ENCODE measurements around the gene RASD2. TPM values are rescaled to one million over a fixed set of nuclear protein-coding genes. Genes with fewer than 3 reads are reported as not detected.

The RASD2 gene
- total RNA-seq, 1 experiment from 2014 or later = not detected

GRCh38 chr22:35559354-35560005, 18.8 kb downstream of the RASD2 start:
- no peaks in the 10 kb centered on the region for H3K27me3 Mint-ChIP-seq (ENCODE audit: insufficient read depth, unreplicated experiment)
- ChIA-PET POLR2A (interaction anchor here (0.9 kb wide), 1 partner anchor 10 kb away, joined by 4 read pairs; no protein-coding TSS in a partner anchor), CTCF (no interaction called here)
- H3K9me3 Mint-ChIP-seq (ENCODE audit: unreplicated experiment) = no peaks in the 10 kb centered on the region
- H3K27ac Mint-ChIP-seq (ENCODE audit: low read depth, unreplicated experiment) = no peak overlapping the region
- TF ChIP-seq, protein P1, sequence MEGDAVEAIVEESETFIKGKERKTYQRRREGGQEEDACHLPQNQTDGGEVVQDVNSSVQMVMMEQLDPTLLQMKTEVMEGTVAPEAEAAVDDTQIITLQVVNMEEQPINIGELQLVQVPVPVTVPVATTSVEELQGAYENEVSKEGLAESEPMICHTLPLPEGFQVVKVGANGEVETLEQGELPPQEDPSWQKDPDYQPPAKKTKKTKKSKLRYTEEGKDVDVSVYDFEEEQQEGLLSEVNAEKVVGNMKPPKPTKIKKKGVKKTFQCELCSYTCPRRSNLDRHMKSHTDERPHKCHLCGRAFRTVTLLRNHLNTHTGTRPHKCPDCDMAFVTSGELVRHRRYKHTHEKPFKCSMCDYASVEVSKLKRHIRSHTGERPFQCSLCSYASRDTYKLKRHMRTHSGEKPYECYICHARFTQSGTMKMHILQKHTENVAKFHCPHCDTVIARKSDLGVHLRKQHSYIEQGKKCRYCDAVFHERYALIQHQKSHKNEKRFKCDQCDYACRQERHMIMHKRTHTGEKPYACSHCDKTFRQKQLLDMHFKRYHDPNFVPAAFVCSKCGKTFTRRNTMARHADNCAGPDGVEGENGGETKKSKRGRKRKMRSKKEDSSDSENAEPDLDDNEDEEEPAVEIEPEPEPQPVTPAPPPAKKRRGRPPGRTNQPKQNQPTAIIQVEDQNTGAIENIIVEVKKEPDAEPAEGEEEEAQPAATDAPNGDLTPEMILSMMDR (IDR thresholded peaks at IDR 0.05; ENCODE audit: unreplicated experiment) = no peak
- H3K4me1 Mint-ChIP-seq (ENCODE audit: insufficient read depth, unreplicated experiment) = peaks cover 17% of the 10 kb centered on the region
- no peak for DNase-seq (ENCODE audit: unreplicated experiment)
- H3K4me3 Mint-ChIP-seq (ENCODE audit: unreplicated experiment) = no peak overlapping the region
- H3K36me3 Mint-ChIP-seq (ENCODE audit: insufficient read depth, unreplicated experiment) = no peaks in the 10 kb centered on the region
- no TSS peak for BruUV-seq (replicated peaks)
- intact Hi-C loops (cut with micrococcal nuclease) = no loop called here

DNA sequence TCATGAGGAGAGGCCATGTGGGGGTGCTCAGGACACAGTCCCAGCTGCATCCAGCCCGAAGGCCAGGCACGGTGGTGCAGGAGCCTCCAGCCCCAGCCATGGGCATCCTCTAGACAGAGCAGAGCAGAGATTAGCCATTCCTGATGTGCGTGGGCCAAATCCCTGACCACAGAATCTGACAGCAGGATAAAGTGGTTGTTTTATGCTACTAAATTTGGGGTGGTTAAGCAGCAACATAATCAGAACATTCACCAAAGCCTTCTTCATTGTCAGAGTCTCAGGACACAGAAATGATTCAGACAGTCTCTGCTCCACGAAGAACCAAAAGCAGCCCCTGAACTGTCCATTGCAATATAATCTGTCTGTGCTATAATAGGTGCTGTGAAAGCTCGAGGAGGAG, 19.7 kb downstream of the RASD2 start:
- no peaks in the 10 kb centered on the region for H3K36me3 Mint-ChIP-seq (ENCODE audit: insufficient read depth, unreplicated experiment)
- POLR2A ChIA-PET = interaction anchor here (0.9 kb wide), 1 partner anchor 9 kb away, joined by 4 read pairs; no protein-coding TSS in a partner anchor
- no peaks in the 10 kb centered on the region for H3K9me3 Mint-ChIP-seq (ENCODE audit: unreplicated experiment)
- intact Hi-C loops (cut with micrococcal nuclease) = no loop called here
- CTCF ChIA-PET = no interaction called here
- no peaks in the 10 kb centered on the region for H3K27me3 Mint-ChIP-seq (ENCODE audit: insufficient read depth, unreplicated experiment)
- H3K4me1 Mint-ChIP-seq (ENCODE audit: insufficient read depth, unreplicated experiment) = peaks cover 22% of the 10 kb centered on the region
- H3K27ac Mint-ChIP-seq (ENCODE audit: low read depth, unreplicated experiment) = no peak overlapping the region
- DNase-seq (ENCODE audit: unreplicated experiment) = no peak
- BruUV-seq (replicated peaks) = no TSS peak
- TF ChIP-seq, protein P1 (IDR thresholded peaks at IDR 0.05; ENCODE audit: unreplicated experiment) = no peak
- no peak overlapping the region for H3K4me3 Mint-ChIP-seq (ENCODE audit: unreplicated experiment)

DNA sequence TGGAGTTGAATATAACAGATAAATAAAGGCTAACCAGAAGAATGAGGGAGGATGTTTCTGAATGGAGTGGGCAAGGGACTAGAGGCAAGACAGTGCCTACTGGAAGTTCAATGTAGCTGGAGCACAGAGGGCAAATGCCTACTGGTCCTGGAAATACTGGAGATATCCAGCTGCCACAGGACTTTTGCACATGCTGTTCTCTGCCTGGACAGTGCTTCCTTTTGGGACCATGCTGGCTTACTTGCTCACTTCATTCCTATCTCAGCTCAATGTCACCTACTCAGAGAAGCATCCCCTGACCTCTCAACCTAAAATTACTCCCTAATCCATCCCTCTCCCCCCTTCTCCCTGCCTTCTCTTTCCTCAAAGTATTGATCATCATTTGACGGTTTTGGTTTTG, 20.2 kb downstream of the RASD2 start:
- no peak overlapping the region for H3K27ac Mint-ChIP-seq (ENCODE audit: low read depth, unreplicated experiment)
- H3K9me3 Mint-ChIP-seq (ENCODE audit: unreplicated experiment) = no peaks in the 10 kb centered on the region
- CTCF ChIA-PET = interaction anchor here (0.6 kb wide), 1 partner anchor 21 kb away, joined by 3 read pairs; no protein-coding TSS in a partner anchor
- peaks cover 27% of the 10 kb centered on the region for H3K4me1 Mint-ChIP-seq (ENCODE audit: insufficient read depth, unreplicated experiment)
- POLR2A ChIA-PET = no interaction called here
- intact Hi-C loops (cut with micrococcal nuclease) = no loop called here
- no peaks in the 10 kb centered on the region for H3K27me3 Mint-ChIP-seq (ENCODE audit: insufficient read depth, unreplicated experiment)
- no peak overlapping the region for H3K4me3 Mint-ChIP-seq (ENCODE audit: unreplicated experiment)
- H3K36me3 Mint-ChIP-seq (ENCODE audit: insufficient read depth, unreplicated experiment) = no peaks in the 10 kb centered on the region
- BruUV-seq (replicated peaks) = no TSS peak
- TF ChIP-seq, protein P1 (IDR thresholded peaks at IDR 0.05; ENCODE audit: unreplicated experiment) = no peak
- no peak for DNase-seq (ENCODE audit: unreplicated experiment)

- POLR2A ChIA-PET = interaction anchor here (0.6 kb wide), 1 partner anchor 471 kb away, joined by 3 read pairs; no protein-coding TSS in a partner anchor
- Mint-ChIP-seq H3K36me3 (ENCODE audit: insufficient read depth, unreplicated experiment) (no peaks in the 10 kb centered on the region), H3K4me1 (ENCODE audit: insufficient read depth, unreplicated experiment) (peaks cover 28% of the 10 kb centered on the region), H3K9me3 (ENCODE audit: unreplicated experiment) (no peaks in the 10 kb centered on the region), H3K27ac (ENCODE audit: low read depth, unreplicated experiment) (peak overlapping the region; percentile 4), H3K4me3 (ENCODE audit: unreplicated experiment) (no peak overlapping the region), H3K27me3 (ENCODE audit: insufficient read depth, unreplicated experiment) (no peaks in the 10 kb centered on the region)
- CTCF ChIA-PET = no interaction called here
- DNase-seq (ENCODE audit: unreplicated experiment) = peak; percentile 84
- TF ChIP-seq, protein P1 (IDR thresholded peaks at IDR 0.05; ENCODE audit: unreplicated experiment) = no peak
- intact Hi-C loops (cut with micrococcal nuclease) = no loop called here
- no TSS peak for BruUV-seq (replicated peaks)
Observed at GRCh38 chr22:35561796-35562526, 21.3 kb downstream of the RASD2 start.
